GM19468 (cell line): ENCODE data around the gene EXOG.

ENCODE experiments used
- ATAC-seq: cut with Tn5 transposase; IDR thresholded peaks from one replicate; pipeline ENCODE4 v1.9.1; 2021; ENCODE audit warnings: mild to moderate bottlenecking, moderate library complexity, moderate number of reproducible peaks; ENCODE audit not compliant: unreplicated experiment; ENCODE audit errors: extremely low read depth

EXOG gene

GRCh38 chr3:38507120-38507519, 11.0 kb downstream of the EXOG start:
- ATAC-seq = peak; percentile 96

GRCh38 chr3:38509732-38510131, 13.6 kb downstream of the EXOG start:
- ATAC-seq = no peak

GRCh38 chr3:38510631-38511030, 14.5 kb downstream of the EXOG start:
- no peak for ATAC-seq

GRCh38 chr3:38511546-38511945, 15.4 kb downstream of the EXOG start:
- no peak for ATAC-seq

DNA sequence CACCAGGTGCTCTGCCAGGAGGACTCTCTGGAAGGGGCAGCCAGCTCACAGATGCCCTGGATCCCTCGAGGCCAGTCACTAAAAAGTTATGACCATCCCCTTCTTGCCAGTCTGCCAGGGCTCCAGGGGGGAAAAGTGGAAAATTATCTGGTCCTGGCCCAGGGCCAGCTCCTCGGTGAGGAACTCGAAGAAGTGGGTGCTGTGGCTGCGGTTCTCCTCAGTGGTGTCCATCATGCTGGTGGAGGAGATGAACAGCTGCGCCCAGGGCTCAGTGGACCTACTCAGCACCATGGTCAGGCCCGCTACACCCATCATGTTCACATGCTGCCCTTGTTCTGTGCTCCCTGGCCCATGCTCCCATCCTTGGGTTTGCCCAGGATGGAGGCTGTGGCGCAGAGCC, 19.2 kb downstream of the EXOG start:
- no peak for ATAC-seq

GRCh38 chr3:38516669-38517068, 20.5 kb downstream of the EXOG start:
- ATAC-seq = no peak

- no peak for ATAC-seq
These were observed 22.9 kb downstream of the EXOG start for GRCh38 chr3:38519000-38519399.

GRCh38 chr3:38519651-38520050, 23.5 kb downstream of the EXOG start:
- ATAC-seq = no peak

DNA sequence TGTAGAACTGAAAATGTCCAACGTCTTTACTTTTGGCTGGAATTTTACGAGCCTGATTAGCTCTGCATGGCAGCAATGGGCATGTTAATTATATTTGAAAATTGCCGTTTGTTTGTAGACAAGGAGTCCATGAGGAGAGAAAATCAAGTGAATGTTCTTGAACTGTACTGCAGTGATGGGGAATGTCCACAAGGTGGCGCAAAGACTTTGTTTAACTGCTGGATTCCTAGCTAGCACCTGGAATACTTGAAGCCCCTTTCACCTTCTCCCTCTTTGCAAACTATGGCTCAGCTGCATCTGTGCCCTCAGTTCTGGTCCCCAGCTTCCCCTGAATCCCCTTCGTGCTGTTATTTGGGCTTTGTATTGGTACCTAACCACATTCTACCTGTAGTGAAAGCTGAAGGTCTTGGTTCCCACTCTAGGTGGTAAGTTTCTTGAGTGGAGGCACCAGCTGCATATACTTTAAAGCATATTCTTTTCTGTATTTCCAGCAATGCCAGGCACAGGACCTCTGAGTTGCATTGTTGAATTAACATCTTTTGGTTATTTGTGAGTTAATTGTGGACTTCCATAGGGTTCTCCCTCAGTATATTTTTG, 25.3 kb downstream of the EXOG start:
- no peak for ATAC-seq

GRCh38 chr3:38522002-38522401, 25.9 kb downstream of the EXOG start:
- ATAC-seq = no peak

DNA sequence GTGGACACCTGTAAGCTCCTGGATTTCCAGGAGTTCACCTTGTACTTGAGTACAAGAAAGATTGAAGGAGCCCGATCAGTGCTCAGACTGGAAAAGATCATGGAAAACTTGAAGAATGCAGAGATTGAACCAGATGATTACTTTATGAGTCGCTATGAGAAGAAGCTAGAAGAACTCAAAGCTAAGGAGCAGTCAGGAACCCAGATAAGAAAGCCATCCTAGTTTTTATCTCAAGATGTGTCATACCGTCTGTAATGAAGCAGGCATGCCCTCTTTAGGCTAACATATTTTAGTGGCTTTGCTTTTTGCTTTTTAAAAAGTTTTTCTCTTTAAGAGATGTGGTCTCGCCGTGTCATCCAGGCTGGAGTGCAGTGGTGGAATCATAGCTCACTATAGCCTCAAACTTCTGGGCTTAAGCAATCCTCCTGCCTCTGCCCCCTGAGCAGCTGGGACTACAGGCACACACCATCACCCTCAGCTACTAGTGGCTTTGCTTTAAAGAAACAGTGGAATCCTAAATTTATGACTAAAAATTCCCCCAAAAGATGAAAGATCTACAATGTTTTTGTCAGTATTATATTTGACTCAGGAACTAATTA, 28.1 kb downstream of the EXOG start:
- ATAC-seq = no peak

- no peak for ATAC-seq
These were observed 30.7 kb downstream of the EXOG start for GRCh38 chr3:38526792-38527191.

GRCh38 chr3:38528457-38528856, 32.3 kb downstream of the EXOG start:
- no peak for ATAC-seq

- no peak for ATAC-seq
These were observed 36.4 kb downstream of the EXOG start for GRCh38 chr3:38532529-38532928.

DNA sequence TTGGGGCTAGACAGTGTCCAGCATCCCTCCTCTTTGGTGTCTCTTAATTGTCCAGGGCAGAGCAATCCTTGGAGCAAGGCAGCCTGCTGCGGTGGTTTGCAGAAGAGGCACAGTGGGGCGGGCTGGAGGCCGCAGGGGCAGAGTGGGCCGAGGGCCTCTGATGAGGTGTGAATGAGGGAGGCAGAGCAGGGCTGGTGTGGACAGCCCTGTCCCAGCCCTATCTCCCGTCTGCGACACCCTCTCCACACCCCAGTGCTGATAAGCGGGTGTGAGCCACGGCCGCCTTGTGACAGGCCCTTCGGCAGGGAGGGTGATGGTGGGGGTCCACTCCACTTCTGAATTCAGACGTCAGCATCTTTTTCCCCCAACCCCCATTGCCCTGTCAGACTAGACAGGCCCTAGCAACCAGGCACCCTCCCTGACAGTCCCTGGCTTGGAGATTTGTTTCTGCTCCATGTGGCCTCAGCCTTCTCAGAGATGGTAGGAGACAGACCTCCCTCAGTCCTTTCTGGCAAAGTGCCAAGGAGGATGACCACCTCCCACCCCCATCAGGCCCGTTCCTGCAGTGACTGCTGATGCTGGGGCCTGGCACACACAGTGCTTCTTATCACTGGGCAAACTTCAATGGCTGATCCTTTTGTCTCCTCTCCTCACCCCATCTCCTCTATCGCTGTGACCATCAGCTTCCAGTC, 37.3 kb downstream of the EXOG start:
- ATAC-seq = no peak

DNA sequence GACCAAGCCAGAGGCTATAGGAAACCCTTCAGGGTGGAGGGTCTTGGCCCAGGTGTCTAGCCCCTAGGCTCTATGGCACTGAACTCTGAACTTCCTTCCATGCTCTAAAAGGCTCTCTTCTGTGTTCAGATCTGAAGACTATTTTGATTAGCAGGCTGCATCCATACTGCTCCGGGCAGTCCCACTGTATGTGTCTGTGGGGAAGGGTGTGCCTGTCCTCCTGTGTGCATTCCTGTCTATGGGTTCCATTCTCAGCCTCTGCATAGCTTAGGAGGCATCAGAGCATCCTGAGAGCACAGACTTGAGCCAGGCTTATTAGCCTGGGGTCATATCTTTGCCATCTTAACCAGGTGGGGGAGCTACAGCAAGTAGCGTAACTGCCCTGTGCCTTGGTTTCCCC, 38.0 kb downstream of the EXOG start:
- ATAC-seq = no peak

DNA sequence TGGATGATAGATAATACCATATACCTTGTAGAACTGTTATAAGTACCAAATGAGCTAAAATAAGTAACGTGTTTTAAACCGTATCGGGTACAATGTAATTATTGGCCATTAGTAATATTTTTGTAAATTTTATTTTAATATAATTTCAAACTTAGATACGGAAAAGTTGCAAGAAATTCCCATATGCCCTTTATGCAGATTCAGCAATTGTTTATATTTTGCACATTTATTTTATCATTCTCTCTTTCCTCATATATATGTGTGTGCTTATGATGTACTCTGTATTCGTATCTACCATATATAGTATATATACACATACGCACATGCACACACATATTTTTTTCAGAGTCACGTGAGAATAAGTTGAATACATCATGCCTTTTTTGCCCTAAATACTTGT, 38.5 kb downstream of the EXOG start:
- no peak for ATAC-seq

DNA sequence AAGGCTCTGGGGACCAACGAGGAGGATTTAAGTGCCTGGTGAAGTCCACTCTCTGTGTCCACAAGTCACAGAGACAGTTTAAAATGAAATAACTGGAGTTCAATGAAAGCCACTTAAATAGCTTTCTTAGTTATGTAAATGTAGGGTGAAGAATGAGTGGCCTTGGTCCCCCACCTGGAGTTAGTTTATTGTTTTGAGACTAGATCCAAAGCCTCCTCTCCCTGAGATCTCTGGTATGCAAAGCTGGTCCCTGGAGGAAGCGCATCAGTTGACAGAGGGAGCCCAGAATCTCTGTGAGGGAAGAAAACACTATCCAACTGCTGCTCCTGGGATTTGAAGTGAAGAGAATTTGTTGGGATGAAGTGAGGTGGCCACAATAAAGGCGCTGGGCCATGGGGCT, 40.5 kb downstream of the EXOG start:
- ATAC-seq = no peak

GRCh38 chr3:38538773-38539353, 42.7 kb downstream of the EXOG start:
- ATAC-seq = no peak

- no peak for ATAC-seq
These were observed 45.7 kb downstream of the EXOG start for GRCh38 chr3:38541806-38542205.
